GM23338 (cell line): Measurements from ENCODE around the gene CMIP.

ENCODE experiments used
- POLR2AphosphoS5 ChIP-seq: IDR thresholded peaks from 2 replicates; pipeline ENCODE4 v1.6.1; 2016; ENCODE audit warnings: antibody characterized with exemption, low read depth
- REST ChIP-seq: IDR thresholded peaks from one replicate; pipeline ENCODE4 v1.6.1; 2018; ENCODE audit warnings: antibody characterized with exemption; ENCODE audit not compliant: unreplicated experiment

- TF ChIP-seq POLR2AphosphoS5: no peak
- no peak for TF ChIP-seq REST
These were observed 181.6 kb downstream of the CMIP start for GRCh38 chr16:81626181-81626674.
